Fibroblast of lung (primary cell): Measurements from ENCODE around the gene XRN2. TPM values are rescaled to one million over a fixed set of nuclear protein-coding genes. Genes with fewer than 3 reads are reported as not detected.
A peak's percentile ranks its signal among the peaks of the same experiment; 100 is the strongest.

Experiments
- DNase-seq, 2 donors: peaks; one replicate each; pipeline versions ENCODE4 v3.0.0 to v3.0.0-alpha.2; 2010; ENCODE audit warnings: low read depth in 2 of 2
- H2AFZ ChIP-seq: 2 replicates; pipeline ENCODE4 v1.5.1; 2012; ENCODE audit warnings: low read length, control low read depth, inconsistent platforms
- H3K27ac ChIP-seq: 2 replicates; pipeline ENCODE4 v1.5.1; 2011; ENCODE audit warnings: low read length, control low read depth; ENCODE audit not compliant: insufficient read depth
- H3K27me3 ChIP-seq: 2 replicates; pipeline ENCODE4 v1.5.1; 2011; ENCODE audit warnings: mild to moderate bottlenecking, low read length; ENCODE audit not compliant: control insufficient read depth, insufficient read depth
- H3K36me3 ChIP-seq: 2 replicates; pipeline ENCODE4 v1.5.1; 2011; ENCODE audit warnings: low read length; ENCODE audit not compliant: control insufficient read depth, insufficient read depth
- H3K4me1 ChIP-seq: 2 replicates; pipeline ENCODE4 v1.5.1; 2011; ENCODE audit warnings: low read length; ENCODE audit not compliant: control insufficient read depth, insufficient read depth; ENCODE audit errors: extremely low read depth
- H3K4me2 ChIP-seq: 2 replicates; pipeline ENCODE4 v1.5.1; 2011; ENCODE audit warnings: low read length, control low read depth; ENCODE audit not compliant: insufficient read depth; ENCODE audit errors: extremely low read depth
- H3K4me3 ChIP-seq, 4 experiments: fragments of 200-600 bp in 1 of 4; sonication (generic) in 1 of 4; replicated peaks in 1 of 4; 2 replicates each; pipeline ENCODE4 v1.5.1; 2011 to 2016; ENCODE audit warnings: low read length in 4 of 4, low read depth in 3 of 4, mild to moderate bottlenecking in 3 of 4, control low read depth in 2 of 4, inconsistent platforms in 1 of 4, mixed read lengths in 1 of 4; ENCODE audit not compliant: insufficient read depth in 1 of 4; ENCODE audit errors: control extremely low read depth in 1 of 4
- H3K79me2 ChIP-seq: 2 replicates; pipeline ENCODE4 v1.5.1; 2012; ENCODE audit warnings: mild to moderate bottlenecking, low read length, inconsistent platforms; ENCODE audit not compliant: control insufficient read depth, insufficient read depth
- H3K9ac ChIP-seq: 2 replicates; pipeline ENCODE4 v1.5.1; 2011; ENCODE audit warnings: mild to moderate bottlenecking, low read length, control low read depth; ENCODE audit not compliant: insufficient read depth
- H3K9me3 ChIP-seq: 2 replicates; pipeline ENCODE4 v1.5.1; 2012; ENCODE audit warnings: low read depth, low read length; ENCODE audit not compliant: control insufficient read depth, insufficient read depth
- H4K20me1 ChIP-seq: 2 replicates; pipeline ENCODE4 v1.5.1; 2011; ENCODE audit warnings: low read length; ENCODE audit not compliant: control insufficient read depth, insufficient read depth; ENCODE audit errors: extremely low read depth
- EZH2 ChIP-seq: IDR thresholded peaks from 2 replicates; pipeline ENCODE4 v1.5.1; 2012; ENCODE audit warnings: low read length, control low read depth, mild to moderate bottlenecking; ENCODE audit errors: missing control alignments
- polyA plus RNA-seq, 2 donors: library from polyadenylated mRNA; depleted of rRNA in 1 of 2; stranded (reverse) in 1 of 2; unstranded in 1 of 2; fragments of >200 nt; gene quantifications; 2 replicates each; pipeline ENCODE4 v1.2.1, GENCODE V29; 2011 to 2012; ENCODE audit warnings: missing spikeins in 1 of 2
- total RNA-seq: library from RNA; depleted of rRNA; stranded (reverse); fragments of >200 nt; gene quantifications from 2 replicates; pipeline ENCODE4 v1.2.1, GENCODE V29; 2014
- TF ChIP-seq, protein P1 (sequence below), 2 donors: IDR thresholded peaks in 1 of 2; conservative IDR thresholded peaks in 1 of 2; 1 replicate in 1 of 2; 2 replicates in 1 of 2; pipeline ENCODE4 v1.5.1; 2011 to 2012; ENCODE audit warnings: low read length in 2 of 2, control low read depth in 1 of 2, inconsistent platforms in 1 of 2, low read depth in 1 of 2, mild to moderate bottlenecking in 1 of 2

The XRN2 gene
- total and polyA plus RNA-seq, 2 donors (not counting 1 experiment from before 2014, with no cell fraction given) = 99.3 to 99.6 TPM

DNA sequence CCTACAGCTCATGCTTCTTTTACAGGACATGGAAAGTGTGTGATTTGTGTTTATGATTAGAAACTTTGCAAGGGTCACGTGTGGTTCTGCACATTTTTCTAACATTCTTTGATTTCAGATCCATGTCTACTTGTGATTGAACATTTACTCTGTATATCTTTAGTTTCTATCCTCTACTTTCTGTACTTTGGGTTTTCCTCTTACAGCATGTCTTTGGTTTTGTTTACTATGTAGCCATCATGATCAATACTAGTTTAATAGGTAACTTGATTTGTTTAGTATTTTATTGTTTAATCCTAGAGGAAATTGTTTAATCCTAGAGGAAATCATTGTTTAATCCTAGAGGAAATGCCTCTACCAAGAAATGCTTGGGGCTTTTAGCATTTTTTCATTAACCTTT, 41.8 kb downstream of the XRN2 start:
- H3K27ac ChIP-seq = no peak overlapping the region
- H4K20me1 ChIP-seq = no peaks in the 10 kb centered on the region
- H3K27me3 ChIP-seq = no peaks in the 10 kb centered on the region
- no peaks in the 10 kb centered on the region for H3K9me3 ChIP-seq
- no peak for TF ChIP-seq EZH2
- TF ChIP-seq, protein P1, sequence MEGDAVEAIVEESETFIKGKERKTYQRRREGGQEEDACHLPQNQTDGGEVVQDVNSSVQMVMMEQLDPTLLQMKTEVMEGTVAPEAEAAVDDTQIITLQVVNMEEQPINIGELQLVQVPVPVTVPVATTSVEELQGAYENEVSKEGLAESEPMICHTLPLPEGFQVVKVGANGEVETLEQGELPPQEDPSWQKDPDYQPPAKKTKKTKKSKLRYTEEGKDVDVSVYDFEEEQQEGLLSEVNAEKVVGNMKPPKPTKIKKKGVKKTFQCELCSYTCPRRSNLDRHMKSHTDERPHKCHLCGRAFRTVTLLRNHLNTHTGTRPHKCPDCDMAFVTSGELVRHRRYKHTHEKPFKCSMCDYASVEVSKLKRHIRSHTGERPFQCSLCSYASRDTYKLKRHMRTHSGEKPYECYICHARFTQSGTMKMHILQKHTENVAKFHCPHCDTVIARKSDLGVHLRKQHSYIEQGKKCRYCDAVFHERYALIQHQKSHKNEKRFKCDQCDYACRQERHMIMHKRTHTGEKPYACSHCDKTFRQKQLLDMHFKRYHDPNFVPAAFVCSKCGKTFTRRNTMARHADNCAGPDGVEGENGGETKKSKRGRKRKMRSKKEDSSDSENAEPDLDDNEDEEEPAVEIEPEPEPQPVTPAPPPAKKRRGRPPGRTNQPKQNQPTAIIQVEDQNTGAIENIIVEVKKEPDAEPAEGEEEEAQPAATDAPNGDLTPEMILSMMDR (conservative IDR thresholded peaks at IDR 0.05 in 1 of 2, IDR thresholded peaks at IDR 0.05 in 1 of 2; ENCODE audit: low read depth in 1 of 2, low read length in 2 of 2) = no peak
- no peak overlapping the region for H3K4me2 ChIP-seq
- no peak for DNase-seq
- peaks cover 4% of the 10 kb centered on the region for H3K36me3 ChIP-seq
- H3K79me2 ChIP-seq = no peaks in the 10 kb centered on the region
- no peak overlapping the region for H2AFZ ChIP-seq
- H3K4me1 ChIP-seq = peaks cover 3% of the 10 kb centered on the region
- H3K4me3 ChIP-seq = no peak overlapping the region
- H3K9ac ChIP-seq = no peak overlapping the region

- no peaks in the 10 kb centered on the region for H3K27me3 ChIP-seq
- DNase-seq = peak; percentile 24 to 78
- peaks cover 5% of the 10 kb centered on the region for H3K4me1 ChIP-seq
- no peak for TF ChIP-seq EZH2
- TF ChIP-seq, protein P1 (conservative IDR thresholded peaks at IDR 0.05 in 1 of 2, IDR thresholded peaks at IDR 0.05 in 1 of 2; ENCODE audit: low read depth in 1 of 2, low read length in 2 of 2) = no peak
- no peaks in the 10 kb centered on the region for H4K20me1 ChIP-seq
- H3K27ac ChIP-seq = no peak overlapping the region
- H2AFZ ChIP-seq = no peak overlapping the region
- H3K36me3 ChIP-seq = peaks cover 2% of the 10 kb centered on the region
- H3K4me3 ChIP-seq = no peak overlapping the region
- no peaks in the 10 kb centered on the region for H3K9me3 ChIP-seq
- no peak overlapping the region for H3K4me2 ChIP-seq
- no peak overlapping the region for H3K9ac ChIP-seq
- no peaks in the 10 kb centered on the region for H3K79me2 ChIP-seq
Measured at GRCh38 chr20:21352703-21353102, 49.6 kb downstream of the XRN2 start.

DNA sequence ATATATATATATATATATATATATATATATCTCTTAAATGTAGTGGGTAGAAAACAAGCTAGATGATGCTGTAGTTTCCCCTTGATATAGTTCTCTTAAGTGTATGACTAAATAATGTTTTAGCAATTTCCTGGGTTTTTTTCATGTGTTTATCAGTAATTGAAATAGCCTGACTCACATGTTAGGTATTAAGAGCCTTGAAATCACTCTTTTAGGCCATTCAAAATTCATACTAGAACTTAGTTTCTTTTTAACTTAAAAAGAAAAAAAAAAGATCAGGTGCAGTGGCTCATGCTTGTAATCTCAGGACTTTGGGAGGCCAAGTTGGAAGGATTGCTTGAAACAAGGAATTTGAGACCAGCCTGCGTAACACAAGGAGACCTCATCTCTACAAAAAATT, 50.1 kb downstream of the XRN2 start:
- no peaks in the 10 kb centered on the region for H3K79me2 ChIP-seq
- no peaks in the 10 kb centered on the region for H4K20me1 ChIP-seq
- peaks cover 5% of the 10 kb centered on the region for H3K4me1 ChIP-seq
- H3K27ac ChIP-seq = no peak overlapping the region
- TF ChIP-seq, protein P1 (conservative IDR thresholded peaks at IDR 0.05 in 1 of 2, IDR thresholded peaks at IDR 0.05 in 1 of 2; ENCODE audit: low read depth in 1 of 2, low read length in 2 of 2) = no peak
- TF ChIP-seq EZH2 = no peak
- peak; percentile 47 to 76 for DNase-seq
- no peak overlapping the region for H3K4me3 ChIP-seq
- no peaks in the 10 kb centered on the region for H3K9me3 ChIP-seq
- H2AFZ ChIP-seq = no peak overlapping the region
- H3K9ac ChIP-seq = no peak overlapping the region
- peak overlapping the region; percentile 38 for H3K4me2 ChIP-seq
- H3K36me3 ChIP-seq = peaks cover 2% of the 10 kb centered on the region
- no peaks in the 10 kb centered on the region for H3K27me3 ChIP-seq
